Measurements from ENCODE around the gene FUT8.
"Not testable (repeated sequence)": the region's sequence is repeated elsewhere in the genome, so short reads cannot be mapped to it uniquely, and the experiment has no call there.

The FUT8 gene

GRCh38 chr14:65456247-65456646 lies 43.7 kb downstream of the FUT8 start:
- no peak for DNase-seq

DNA sequence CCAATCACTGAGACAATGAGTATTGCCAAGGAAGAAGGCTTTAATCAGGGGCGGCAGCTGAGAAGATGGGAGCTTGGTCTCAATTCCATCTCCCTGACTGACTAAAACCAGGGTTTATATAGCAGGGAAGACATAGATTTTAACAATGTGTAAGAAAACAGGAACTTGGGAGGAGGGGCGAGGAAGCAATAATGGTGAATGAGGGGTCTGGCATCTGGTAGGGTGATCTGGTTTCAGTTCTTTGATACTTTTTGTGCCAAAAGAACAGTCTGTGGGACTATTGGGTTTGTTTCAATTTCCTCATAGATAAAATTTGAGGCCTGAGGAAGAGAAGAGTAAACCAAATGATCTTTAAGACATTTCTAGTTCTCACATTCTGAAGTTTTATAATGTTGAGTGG lies 49.2 kb downstream of the FUT8 start:
- DNase-seq, result peak; percentile 74 to 87

GRCh38 chr14:65462411-65462810 lies 49.9 kb downstream of the FUT8 start:
- DNase-seq, result no peak

GRCh38 chr14:65465584-65465983 lies 53.1 kb downstream of the FUT8 start:
- DNase-seq, result peak in 1 of 2 experiments; percentile 72

DNA sequence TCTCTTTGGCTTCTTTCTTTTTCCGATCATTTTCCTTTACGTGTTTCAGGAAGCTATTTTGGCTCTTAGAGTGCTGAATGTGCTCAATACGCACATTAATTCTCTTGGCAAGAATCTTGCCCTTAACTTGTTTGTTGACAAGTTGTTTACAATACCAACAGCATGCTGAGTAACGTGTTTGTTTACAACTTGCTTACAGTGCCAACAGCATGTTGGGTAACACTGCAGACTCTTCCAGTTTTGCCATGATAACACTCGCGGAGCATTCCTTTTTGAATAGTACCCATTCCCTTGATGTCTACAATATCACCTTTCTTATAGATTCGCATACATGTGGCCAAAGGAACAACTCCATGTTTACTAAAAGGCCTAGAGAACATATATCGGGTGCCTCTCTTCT lies 55.4 kb downstream of the FUT8 start:
- DNase-seq, result not testable (repeated sequence)

DNA sequence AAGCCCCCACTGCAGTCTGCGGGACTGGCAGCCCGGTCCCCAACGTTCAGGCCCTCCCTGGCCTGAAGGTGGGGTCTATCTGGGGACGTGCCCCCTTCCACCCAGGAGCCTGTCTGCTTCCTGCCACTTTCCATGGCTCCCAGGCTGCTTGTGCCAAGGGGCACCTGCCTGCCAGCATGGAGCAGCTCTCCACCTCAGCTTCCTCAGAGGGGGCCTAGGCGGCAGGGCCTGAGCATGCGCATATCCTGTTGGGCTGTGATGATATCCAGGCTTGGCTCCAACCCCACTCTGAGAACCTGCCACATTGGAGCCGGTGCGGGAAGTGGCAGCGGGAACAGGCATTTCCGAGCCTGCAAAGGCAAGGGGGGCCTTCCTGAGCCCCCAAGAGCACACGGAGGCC lies 57.4 kb downstream of the FUT8 start:
- DNase-seq, result no peak

DNA sequence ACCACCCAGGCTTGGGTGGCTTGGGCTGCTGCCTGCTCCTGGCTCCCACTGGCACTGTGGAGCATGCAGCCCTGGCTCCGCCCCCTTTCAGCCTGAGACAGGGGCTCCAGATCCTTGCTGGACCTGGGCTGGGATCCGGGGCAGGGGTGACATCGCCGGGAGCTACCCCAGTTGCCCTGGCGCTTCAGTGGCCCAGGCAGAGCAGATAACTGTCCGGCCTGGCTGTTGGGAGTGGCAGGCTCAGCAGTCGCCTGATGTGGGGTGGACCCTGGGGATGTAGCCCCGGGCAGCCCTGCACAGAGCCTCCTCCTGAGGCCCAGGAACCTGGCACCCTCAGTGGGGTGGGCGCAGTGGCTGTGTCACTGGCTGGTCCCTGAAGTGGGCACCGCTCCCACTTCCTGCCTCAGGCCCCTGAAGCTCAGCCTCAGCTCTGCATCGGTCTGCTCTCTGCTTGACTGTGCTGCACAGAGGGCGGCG lies 57.9 kb downstream of the FUT8 start:
- DNase-seq, result no peak

DNA sequence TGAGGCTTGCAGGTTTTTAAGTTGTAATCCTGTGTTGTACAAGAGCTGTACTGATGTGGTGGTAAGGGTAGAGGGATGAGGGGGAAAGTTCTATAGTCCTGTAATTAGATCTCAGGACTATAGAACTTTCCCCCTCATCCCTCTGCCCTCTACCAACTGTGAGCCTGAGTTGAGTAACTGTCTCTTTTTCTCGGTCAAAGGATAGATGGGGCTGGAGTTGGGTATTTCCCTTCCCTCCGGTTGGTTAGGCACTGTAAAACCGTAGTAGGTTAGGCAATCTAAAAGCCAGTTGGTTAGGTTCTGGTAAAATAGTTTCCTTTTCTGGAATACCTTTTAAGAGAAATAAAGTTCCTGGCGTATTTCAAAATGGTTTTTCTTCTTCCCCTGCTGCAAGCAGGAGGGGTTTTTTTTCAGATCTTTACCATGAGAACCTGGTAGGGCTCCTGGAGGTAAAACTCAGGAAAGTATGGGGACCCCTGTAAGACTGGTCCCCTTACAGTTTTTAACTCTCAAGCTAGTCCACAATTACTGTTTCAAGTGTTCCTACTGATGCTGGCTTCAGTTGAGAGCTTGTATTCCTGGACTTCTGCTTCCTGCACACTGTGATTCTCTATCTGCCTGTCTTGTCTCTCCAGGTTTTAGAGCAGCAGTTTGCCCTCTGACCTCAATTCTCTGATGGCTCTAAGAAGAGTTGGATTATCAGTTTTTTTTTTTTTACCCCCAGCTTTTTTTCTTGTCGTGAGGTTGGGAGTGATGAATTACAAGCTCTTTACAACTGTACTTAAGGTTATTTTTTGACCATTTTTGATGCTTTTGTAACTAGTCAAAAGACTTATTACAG lies 58.7 kb downstream of the FUT8 start:
- peak in 1 of 2 experiments; percentile 15 for DNase-seq

DNA sequence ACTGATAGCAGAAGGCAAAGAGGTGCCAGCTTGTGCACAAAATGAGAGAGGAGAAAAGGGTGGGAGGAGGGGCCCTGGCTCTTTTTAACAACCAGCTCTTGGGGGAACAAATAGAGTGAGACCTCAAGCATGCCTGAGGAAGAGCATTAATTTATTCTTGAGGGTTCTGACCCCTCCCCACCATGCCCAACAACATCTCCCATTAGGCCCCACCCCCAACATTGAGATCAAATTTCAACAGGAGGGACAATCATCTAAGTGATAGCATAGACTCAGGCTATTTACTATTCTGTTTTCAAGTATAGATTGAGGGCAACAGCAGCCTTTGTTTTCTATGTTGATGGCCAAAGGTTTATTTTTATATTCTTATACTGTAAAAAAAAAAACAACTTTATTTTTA lies 59.7 kb downstream of the FUT8 start:
- peak; percentile 88 to 89 for DNase-seq

DNA sequence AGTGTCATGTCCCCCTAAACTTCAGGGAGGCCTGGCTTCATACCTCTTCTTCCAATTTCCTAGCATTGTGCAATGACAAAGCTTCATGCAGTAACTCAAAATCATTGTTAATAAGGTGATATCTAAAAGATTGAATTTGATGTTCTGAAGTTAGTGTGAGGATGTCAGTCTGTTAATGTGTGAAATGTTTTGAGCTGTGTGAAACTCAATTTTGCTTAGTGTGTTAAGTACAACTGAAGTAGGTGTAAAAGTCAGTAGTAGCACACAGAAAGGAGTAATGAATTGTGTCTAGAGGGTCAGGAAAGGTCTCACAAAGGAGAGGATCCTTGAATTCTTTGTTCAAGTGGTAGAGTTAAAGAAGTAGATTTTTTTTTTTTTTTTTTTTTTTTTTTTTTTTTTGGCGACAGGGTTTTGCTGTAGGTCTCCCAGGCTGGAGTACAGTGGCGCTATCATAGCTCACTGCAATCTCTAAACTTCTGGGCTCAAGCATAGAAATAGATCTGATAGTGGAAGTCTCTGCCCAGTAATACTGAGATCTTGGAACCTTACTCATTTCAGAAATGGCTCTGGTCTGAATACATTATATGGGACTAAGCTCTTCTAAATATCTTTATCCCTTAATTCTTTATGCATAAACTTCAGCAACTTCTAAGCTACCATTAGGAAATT lies 63.9 kb downstream of the FUT8 start:
- no peak for DNase-seq

DNA sequence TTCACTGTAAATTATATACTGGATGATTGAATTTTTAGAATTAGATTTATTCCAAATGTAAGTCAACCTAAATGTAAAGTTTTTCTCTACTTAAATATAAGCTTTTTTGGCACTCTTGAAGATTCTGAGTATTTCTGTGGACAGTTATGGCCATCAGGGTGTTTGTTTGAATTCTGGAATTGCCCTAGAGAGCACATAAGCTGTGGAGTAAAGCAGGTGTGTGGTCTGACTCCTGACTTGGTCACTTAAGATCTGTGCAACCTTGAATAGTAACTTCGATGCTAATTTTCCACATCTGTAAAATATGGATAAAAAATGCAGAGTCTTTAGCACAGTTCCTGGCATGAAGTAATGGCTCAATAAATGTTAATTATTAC lies 64.4 kb downstream of the FUT8 start:
- DNase-seq, result no peak

- DNase-seq, result no peak
Measured at GRCh38 chr14:65478017-65478416, 65.5 kb downstream of the FUT8 start.

DNA sequence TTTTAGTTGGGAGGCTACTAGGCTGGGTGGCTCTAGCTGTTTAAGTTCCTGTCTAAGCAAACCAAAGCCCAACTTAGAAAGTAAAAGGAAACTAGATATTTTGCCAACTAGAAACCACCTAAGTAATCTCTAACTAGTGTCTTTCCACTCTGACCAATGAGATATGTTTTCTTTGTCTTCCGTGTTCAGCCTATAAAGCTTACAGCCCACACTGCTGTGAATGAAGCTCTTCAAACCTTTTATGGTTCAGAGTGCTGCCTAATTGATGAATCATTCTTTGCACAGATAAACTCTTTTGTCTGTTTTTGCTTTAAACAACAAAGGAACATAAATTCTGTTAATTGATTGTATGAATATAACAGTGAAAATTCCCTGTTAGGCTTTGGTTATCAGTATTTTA lies 66.1 kb downstream of the FUT8 start:
- DNase-seq, result no peak

- DNase-seq, result no peak
Measured at GRCh38 chr14:65479386-65479785, 66.9 kb downstream of the FUT8 start.

GRCh38 chr14:65482757-65483438 lies 70.4 kb downstream of the FUT8 start:
- DNase-seq, result no peak

DNA sequence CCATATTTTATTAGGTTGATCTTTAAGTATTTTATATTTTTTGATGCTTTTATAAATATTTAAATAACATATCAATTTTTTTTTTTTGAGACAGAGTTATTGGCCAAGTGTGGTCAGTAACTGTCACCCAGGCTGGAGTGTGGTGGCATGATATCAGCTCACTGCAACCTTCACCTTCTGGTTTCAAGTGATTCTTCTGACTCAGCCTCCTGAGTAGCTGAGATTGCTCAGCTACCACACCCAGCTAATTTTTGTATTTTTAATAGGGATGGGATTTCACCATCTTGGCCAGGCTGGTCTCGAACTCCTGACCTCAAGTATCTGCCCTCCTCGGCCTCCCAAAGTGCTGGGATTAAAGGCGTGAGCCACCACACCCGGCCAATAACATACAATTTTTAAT lies 71.1 kb downstream of the FUT8 start:
- DNase-seq, result no peak

GRCh38 chr14:65485516-65485915 lies 73.0 kb downstream of the FUT8 start:
- no peak for DNase-seq

- DNase-seq, result peak in 1 of 2 experiments; percentile 26
Measured at GRCh38 chr14:65486863-65487262, 74.3 kb downstream of the FUT8 start.

GRCh38 chr14:65487783-65488494 lies 75.4 kb downstream of the FUT8 start:
- no peak for DNase-seq

DNA sequence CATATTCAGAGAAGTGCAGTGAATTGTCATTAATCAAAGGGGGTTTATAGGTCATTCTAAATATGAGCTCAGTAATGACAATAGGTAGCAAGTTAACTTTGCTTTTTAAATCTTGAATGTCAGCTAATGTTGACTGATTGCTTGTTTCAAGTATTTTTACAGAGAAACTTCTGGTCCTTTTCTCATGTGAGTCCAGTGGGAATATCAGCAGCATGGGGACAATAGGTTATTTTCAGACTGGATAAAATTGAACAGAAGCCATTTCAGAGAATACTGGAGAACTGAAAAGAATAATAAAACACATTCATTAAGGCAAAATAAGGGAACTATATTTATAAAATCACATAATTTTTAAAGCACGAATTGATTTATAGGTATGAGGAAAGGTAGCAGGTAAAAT lies 78.7 kb downstream of the FUT8 start:
- no peak for DNase-seq

- no peak for DNase-seq
Measured at GRCh38 chr14:65492266-65492665, 79.7 kb downstream of the FUT8 start.

- no peak for DNase-seq
Measured at GRCh38 chr14:65495196-65495595, 82.7 kb downstream of the FUT8 start.
